ENCODE data around the gene CPNE7.

CPNE7 gene

DNA sequence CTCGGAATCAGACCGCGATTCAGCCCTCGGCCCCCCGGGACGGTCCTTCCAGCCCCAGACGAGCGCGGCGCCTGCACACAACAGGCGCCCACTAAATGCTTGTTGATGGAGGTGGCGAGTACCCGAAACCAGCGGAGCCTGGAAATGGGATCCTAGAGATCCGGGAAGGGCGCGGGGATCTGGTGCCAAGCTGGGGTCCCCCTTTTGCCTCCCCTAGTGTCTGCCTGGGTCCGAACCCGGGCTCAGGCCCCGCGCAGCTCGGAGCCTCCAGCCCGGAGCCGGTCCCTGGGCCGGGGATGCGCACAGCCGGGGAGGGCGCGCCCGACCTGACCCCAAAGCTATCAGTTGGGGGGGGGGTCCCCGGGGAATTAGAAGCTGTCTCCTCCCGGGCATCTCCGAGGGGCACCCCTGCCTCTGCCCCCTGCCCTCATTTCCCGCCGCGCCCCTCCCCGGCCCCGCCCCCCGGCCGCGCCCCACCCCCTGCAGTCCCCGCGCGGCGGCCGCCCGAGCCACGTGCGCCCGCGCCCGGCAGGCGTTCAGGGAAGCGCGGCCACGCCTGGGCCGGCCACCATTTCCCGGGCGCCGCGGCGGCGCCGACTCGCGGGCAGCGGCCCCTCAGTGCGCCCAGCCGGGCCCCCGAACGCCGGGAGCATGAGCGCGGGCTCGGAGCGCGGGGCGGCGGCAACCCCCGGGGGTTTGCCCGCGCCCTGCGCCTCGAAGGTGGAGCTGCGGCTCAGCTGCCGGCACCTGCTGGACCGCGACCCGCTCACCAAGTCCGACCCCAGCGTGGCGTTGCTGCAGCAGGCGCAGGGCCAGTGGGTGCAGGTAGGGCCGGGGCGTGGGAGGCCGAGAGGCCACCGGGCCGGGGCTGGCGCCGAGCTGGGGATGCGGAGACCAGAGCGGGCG lies at the start of gene CPNE7:
CPNE7 (plus strand) TSS at position 512 of the 906 bp plus-strand sequence; CDS start at position 652, 140 bp downstream.
- DNase-seq (ENCODE audit: low read depth, low spot score): no peak

DNA sequence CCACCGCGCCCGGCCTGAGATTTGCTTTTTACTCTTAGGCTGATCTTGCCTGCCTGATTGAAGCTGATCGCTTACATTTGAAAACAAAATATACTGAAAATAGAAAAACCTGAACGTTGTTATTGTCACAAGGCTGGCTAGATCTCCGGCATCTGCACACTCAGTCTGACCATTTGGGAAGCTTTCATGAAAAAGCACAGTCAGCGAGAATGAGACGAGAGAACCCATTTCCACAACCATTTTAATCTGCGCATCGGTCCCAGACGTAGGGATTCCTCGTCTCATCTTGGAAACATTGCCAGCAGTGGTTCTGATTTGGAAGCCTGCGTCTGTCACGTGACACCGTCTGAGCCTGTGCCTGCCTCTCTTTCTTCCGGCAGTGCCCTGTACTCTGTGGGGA lies 46.5 kb upstream of the CPNE7 start:
- DNase-seq (ENCODE audit: low read depth, low spot score): no peak

- no peak for DNase-seq (ENCODE audit: low read depth, low spot score)
Measured at GRCh38 chr16:89530401-89531381, 44.9 kb upstream of the CPNE7 start.

- DNase-seq (ENCODE audit: low read depth, low spot score): no peak
Measured at GRCh38 chr16:89531821-89532526, 43.6 kb upstream of the CPNE7 start.

DNA sequence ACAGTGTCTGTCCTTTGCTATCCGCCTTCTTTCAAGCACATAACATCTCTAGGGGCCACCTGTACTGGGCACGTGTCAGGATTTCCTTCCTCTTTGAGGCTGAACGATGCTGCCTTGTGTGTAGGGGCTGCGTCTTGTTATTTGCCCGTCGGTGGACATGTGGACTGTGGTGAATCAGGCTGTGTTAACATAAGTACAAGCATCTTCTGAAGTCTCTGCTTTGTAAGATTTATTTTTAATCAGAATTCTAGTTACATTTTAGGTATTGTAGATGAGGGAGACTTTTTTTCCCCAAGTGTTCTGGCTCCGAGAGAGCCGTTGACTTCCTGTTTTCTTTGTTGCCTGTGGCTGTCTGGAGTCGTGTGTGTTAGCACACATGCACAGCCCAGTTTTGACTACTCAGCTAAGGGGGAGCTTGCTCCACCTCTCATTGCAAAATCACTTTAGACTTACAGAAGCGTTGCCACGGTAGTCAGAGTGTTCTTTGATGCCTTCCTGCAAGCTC lies 41.3 kb upstream of the CPNE7 start:
- no peak for DNase-seq (ENCODE audit: low read depth, low spot score)

- no peak for DNase-seq (ENCODE audit: low read depth, low spot score)
Measured at GRCh38 chr16:89536371-89536770, 39.2 kb upstream of the CPNE7 start.

DNA sequence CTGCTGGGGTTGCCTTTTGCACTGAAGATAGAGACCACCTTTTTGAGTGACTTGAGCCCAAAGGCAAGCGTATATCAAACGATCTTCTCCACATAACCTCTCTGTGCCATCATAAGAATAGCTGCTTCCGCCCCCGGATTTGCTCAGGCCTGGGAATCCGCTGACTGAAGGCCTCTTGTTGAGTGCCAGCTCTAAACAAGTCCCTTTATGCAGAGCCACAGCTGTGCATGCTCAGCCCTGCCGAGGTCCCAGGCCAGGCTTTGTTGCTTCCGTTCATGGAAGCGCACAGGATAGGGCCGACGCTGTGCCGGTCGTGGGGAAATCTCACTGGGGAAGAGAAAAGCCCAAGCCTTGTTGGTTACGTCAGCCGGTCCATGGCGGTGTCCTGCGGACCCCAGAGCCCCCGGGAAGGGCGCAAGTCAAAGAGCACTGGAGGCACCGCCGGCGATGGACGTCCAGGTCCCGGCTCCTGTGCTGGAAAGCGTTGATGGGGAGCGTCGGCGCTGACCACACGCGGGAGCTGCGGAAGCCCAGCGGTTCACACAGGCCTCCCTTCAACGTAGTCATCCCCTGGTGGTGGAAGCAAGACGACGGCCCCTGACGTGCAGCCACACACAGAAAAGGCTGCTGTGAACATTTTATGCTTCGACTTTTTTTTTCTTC lies 38.5 kb upstream of the CPNE7 start:
- DNase-seq (ENCODE audit: low read depth, low spot score): no peak

GRCh38 chr16:89537549-89537925 lies 38.0 kb upstream of the CPNE7 start:
- no peak for DNase-seq (ENCODE audit: low read depth, low spot score)

- no peak for DNase-seq (ENCODE audit: low read depth, low spot score)
Measured at GRCh38 chr16:89538286-89538685, 37.3 kb upstream of the CPNE7 start.

DNA sequence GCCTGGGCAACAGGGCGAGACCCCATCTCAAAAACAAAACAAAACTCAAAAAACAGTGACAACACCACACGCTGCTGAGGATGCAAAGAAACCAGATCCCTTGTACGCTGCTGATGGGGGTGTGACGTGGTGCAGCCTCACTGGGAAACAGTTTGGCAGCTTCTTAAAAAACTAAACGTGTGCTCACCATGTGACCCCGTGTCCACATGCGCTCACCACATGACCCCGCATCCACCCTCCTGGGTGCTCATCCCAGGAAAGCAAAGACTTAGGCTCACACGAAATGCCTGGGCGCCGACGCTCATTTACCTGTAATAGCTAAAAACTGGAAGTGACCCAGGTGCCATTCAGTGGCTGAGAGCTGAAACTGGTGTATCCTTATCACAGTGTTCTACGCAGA lies 35.0 kb upstream of the CPNE7 start:
- DNase-seq (ENCODE audit: low read depth, low spot score): no peak

DNA sequence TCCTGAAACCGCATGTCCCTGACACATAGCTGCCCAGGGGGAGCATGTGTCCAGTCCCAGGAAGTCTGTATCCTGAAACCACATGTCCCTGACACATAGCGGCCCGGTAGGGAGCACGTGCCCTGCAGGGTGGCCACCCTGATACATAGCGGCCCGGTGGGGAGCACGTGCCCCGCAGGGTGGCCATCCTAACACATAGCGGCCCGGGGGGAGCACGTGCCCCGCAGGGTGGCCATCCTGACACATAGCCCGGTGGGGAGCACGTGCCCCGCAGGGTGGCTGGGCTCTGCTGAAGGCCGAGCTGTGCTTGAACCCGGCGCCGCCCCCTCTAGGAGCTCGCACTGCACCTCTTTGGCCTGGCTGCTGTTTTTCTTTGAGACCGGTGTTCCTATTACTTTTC lies 33.8 kb upstream of the CPNE7 start:
- no peak for DNase-seq (ENCODE audit: low read depth, low spot score)

- DNase-seq (ENCODE audit: low read depth, low spot score): no peak
Measured at GRCh38 chr16:89544113-89544512, 31.4 kb upstream of the CPNE7 start.

DNA sequence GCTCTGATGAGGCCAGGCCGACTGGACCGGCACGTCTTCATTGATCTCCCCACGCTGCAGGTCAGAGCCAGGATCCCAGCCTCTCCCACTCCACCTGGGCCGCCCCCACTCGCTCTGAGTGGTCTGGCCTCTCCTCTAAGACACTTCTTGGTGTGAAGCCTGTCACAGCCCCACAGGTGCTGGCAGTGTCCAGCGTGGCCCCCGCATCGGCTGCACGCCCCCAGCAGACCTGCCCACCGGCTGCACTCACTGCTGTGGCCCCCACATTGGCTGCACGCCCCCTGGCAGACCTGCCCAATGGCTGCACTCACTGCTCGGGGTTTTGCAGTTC lies 30.9 kb upstream of the CPNE7 start:
- no peak for DNase-seq (ENCODE audit: low read depth, low spot score)

DNA sequence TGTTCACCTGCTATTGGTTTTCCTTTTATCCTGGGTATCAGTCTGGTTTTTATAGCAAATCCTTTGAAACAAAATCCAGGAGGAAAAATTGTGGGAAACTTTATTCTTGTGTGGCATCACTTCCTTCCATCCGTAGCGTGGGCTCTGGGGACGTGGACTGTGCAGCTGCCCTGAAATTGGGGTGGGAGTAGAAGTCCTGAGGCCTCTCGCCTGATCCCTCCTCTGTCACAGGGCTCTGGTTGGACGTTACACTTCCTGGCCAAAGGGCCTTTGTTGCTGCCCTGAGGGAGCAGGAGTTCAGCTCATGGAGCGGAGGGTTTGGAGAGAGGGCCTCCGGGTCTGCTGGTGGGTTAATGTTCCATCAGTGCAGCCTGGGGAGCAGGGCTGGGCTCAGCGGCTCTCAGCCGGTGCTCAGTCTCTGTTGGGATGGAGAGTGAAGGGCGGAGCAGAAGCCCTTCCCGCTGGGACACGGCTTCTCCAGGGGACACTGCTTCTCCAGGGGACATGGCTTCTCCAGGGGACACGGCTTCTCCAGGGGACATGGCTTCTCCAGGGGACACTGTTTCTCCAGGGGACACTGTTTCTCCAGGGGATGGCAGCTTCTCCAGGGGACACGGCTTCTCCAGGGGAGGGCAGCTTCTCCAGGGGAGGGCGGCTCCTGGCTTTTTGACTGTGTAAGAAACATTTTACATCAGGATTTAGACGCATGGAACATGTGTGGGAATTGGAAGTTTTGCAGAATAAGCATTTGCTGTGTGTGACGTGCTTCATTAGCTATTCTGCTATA lies 30.3 kb upstream of the CPNE7 start:
- DNase-seq (ENCODE audit: low read depth, low spot score): no peak

- no peak for DNase-seq (ENCODE audit: low read depth, low spot score)
Measured at GRCh38 chr16:89545831-89546574, 29.6 kb upstream of the CPNE7 start.

DNA sequence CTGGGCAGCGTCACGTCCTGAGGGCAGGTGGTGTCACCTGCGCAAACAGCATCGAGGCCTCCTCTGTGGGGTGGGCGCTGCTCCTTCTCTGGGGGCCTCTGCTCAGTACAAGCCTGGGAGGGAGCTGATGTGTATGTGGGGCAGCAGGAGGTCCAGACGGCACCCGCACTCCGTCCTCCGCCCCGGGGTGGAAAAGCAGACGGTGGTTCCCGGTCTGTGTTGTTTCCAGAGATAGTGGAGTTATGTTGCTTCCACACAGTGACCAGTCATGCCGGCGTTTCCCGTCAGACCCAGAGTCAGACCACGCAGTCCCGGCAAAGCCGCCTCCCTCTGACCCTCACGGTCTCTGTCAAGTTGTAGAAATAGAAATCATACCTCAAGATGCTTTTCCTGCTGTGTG lies 28.8 kb upstream of the CPNE7 start:
- DNase-seq (ENCODE audit: low read depth, low spot score): no peak

DNA sequence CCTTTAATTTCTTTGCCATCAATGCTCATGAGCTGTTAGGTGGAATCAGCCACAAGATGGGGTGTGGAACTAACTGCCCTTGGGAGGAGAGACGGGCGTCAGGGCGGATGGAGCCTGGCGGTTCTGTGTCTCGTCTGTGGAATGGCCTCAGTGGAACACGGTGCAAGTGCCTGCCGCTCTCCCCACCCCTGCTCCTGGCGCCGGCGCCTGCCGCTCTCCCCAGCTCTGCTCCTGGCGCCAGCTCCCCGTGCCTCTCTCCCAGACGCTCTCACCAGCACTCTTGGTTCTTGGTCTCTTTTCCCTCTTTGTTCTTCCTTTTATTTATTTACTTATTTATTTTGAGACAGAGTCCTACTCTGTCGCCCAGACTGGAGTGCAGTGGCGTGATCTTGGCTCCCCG lies 28.3 kb upstream of the CPNE7 start:
- DNase-seq (ENCODE audit: low read depth, low spot score): no peak

DNA sequence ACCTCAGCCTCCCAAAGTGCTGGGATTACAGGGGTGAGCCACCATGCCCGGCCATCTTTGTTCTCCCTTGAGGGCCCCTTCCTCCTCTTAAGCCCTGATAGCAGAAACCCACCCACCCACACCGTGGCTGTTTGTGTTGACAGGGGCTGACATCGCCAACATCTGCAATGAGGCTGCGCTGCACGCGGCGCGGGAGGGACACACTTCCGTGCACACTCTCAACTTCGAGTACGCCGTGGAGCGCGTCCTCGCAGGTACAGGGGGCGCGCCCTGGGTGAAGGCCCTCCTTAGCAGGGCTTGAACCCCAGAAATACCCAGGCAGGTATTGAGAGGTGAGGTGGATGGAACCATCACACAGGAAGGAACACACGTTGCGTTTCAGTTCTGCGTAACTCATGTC lies 27.7 kb upstream of the CPNE7 start:
- no peak for DNase-seq (ENCODE audit: low read depth, low spot score)

DNA sequence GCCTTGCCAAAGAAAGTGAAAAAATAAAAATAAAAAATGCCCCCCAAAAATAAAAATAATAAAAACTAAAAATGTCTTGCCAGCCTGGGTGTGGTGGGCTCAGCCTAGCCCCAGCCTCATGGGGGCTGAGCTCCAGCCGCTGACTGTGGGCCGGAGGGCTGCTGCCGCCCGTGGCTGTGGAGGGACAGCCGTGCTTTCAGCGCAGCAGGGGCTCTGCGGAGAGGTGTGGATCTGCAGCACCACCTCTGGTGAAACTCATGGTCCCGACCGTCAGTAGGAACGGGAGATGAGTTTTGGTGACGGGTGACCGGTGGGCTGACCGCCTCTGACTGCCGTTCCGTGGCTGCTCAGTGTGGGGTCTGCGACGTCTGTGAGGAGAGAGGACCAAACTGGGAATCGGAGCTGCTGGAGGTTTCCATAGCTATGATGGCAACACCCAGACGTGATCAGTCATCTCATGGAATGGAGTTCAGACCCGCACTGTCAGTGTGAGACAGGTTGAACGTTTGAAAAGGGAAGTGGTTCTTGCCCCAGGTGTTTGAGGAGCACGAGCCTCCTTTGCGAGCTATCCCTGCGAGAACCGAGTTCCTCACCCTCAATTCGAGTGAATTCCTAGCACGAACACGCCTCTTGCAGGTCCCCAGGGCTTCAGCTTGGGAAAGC lies 27.1 kb upstream of the CPNE7 start:
- DNase-seq (ENCODE audit: low read depth, low spot score): no peak
